HEK293 (cell line): ENCODE results near the gene PARP1.

ENCODE experiments used
- ZBTB21 ChIP-seq: fragments of 450-650 bp; formaldehyde crosslinking; IDR thresholded peaks from 2 replicates; pipeline ENCODE4 v1.5.1; 2017; ENCODE audit warnings: missing biosample characterization, missing genetic modification characterization
- ZNF155 ChIP-seq: fragments of 450-650 bp; formaldehyde crosslinking; IDR thresholded peaks from 2 replicates; pipeline ENCODE4 v1.5.1; 2016; ENCODE audit warnings: missing biosample characterization, missing genetic modification characterization
- ZNF514 ChIP-seq: fragments of 450-650 bp; formaldehyde crosslinking; IDR thresholded peaks from 2 replicates; pipeline ENCODE4 v1.5.1; 2016; ENCODE audit warnings: missing biosample characterization, missing genetic modification characterization
- TF ChIP-seq, protein P1 (sequence below): fragments of 450-650 bp; formaldehyde crosslinking; IDR thresholded peaks from 2 replicates; pipeline ENCODE4 v1.5.1; 2016; ENCODE audit warnings: missing biosample characterization, missing genetic modification characterization
- TF ChIP-seq, protein P2 (sequence below): fragments of 450-650 bp; formaldehyde crosslinking; IDR thresholded peaks from 2 replicates; pipeline ENCODE4 v1.5.1; 2016; ENCODE audit warnings: missing biosample characterization, missing genetic modification characterization

DNA sequence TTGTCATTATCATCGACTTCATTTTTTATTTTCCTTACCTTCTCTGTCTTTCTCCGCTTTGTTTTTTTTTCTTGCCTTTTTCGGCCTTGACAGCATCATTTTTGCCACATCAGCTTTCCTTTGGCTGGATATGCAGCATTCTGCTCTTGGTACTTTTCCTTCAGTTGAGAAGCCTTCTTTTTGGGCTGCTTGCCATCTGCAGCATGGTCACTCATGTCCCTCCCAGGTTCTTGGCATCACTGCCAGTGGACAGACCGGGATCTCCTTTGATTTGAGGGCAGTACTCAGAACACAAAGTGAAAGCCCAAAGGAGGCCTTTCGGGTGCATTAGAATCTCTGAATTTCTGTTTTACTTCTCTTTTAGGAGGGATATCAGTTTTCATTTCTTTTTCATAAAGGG lies 3.7 kb upstream of the PARP1 start:
- TF ChIP-seq, protein P1, sequence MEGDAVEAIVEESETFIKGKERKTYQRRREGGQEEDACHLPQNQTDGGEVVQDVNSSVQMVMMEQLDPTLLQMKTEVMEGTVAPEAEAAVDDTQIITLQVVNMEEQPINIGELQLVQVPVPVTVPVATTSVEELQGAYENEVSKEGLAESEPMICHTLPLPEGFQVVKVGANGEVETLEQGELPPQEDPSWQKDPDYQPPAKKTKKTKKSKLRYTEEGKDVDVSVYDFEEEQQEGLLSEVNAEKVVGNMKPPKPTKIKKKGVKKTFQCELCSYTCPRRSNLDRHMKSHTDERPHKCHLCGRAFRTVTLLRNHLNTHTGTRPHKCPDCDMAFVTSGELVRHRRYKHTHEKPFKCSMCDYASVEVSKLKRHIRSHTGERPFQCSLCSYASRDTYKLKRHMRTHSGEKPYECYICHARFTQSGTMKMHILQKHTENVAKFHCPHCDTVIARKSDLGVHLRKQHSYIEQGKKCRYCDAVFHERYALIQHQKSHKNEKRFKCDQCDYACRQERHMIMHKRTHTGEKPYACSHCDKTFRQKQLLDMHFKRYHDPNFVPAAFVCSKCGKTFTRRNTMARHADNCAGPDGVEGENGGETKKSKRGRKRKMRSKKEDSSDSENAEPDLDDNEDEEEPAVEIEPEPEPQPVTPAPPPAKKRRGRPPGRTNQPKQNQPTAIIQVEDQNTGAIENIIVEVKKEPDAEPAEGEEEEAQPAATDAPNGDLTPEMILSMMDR = no peak
- no peak for TF ChIP-seq ZBTB21
- no peak for TF ChIP-seq ZNF155
- TF ChIP-seq, protein P2, sequence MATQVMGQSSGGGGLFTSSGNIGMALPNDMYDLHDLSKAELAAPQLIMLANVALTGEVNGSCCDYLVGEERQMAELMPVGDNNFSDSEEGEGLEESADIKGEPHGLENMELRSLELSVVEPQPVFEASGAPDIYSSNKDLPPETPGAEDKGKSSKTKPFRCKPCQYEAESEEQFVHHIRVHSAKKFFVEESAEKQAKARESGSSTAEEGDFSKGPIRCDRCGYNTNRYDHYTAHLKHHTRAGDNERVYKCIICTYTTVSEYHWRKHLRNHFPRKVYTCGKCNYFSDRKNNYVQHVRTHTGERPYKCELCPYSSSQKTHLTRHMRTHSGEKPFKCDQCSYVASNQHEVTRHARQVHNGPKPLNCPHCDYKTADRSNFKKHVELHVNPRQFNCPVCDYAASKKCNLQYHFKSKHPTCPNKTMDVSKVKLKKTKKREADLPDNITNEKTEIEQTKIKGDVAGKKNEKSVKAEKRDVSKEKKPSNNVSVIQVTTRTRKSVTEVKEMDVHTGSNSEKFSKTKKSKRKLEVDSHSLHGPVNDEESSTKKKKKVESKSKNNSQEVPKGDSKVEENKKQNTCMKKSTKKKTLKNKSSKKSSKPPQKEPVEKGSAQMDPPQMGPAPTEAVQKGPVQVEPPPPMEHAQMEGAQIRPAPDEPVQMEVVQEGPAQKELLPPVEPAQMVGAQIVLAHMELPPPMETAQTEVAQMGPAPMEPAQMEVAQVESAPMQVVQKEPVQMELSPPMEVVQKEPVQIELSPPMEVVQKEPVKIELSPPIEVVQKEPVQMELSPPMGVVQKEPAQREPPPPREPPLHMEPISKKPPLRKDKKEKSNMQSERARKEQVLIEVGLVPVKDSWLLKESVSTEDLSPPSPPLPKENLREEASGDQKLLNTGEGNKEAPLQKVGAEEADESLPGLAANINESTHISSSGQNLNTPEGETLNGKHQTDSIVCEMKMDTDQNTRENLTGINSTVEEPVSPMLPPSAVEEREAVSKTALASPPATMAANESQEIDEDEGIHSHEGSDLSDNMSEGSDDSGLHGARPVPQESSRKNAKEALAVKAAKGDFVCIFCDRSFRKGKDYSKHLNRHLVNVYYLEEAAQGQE (tag by site-specific recombination) = no peak
- no peak for TF ChIP-seq ZNF514 (tag by site-specific recombination)
